ENCODE results near the gene PRMT1. TPM values are rescaled to one million over a fixed set of nuclear protein-coding genes. Genes with fewer than 3 reads are reported as not detected.

The PRMT1 gene
- total RNA-seq, 4 donors from 2014 or later = 46.9 to 185 (median 80.0) TPM

- no peak for DNase-seq
- TF ChIP-seq CTCF (IDR thresholded peaks at IDR 0.05) (no peak), POLR2A (IDR thresholded peaks at IDR 0.05) (no peak)
- peaks cover 0 to 18% (median 0%) of the 10 kb centered on the region in 4 donors for H3K4me1 ChIP-seq
- H3K9me3 ChIP-seq = no peaks in the 10 kb centered on the region
- H3K4me3 ChIP-seq = no peak overlapping the region
- no peaks in the 10 kb centered on the region for H3K27me3 ChIP-seq
- no peak overlapping the region for H3K27ac ChIP-seq
- peaks cover 0 to 63% (median 0%) of the 10 kb centered on the region in 3 donors for H3K36me3 ChIP-seq
Observed at GRCh38 chr19:49645995-49646394, 31.1 kb upstream of the PRMT1 start.

- H3K36me3 ChIP-seq = peaks cover 0 to 69% (median 0%) of the 10 kb centered on the region in 3 donors
- TF ChIP-seq POLR2A (IDR thresholded peaks at IDR 0.05) (no peak), CTCF (IDR thresholded peaks at IDR 0.05) (no peak)
Observed at GRCh38 chr19:49646586-49646985, 30.5 kb upstream of the PRMT1 start.

GRCh38 chr19:49651029-49651819 lies 25.8 kb upstream of the PRMT1 start:
- DNase-seq = no peak
- no peak overlapping the region for H3K4me3 ChIP-seq

More at GRCh38 chr19:49646586-49646985, 30.5 kb upstream of the PRMT1 start:
- H3K27ac ChIP-seq = no peak overlapping the region
- peaks cover 0 to 18% (median 0%) of the 10 kb centered on the region in 4 donors for H3K4me1 ChIP-seq
- no peak for DNase-seq
- no peak overlapping the region for H3K4me3 ChIP-seq
- no peaks in the 10 kb centered on the region for H3K9me3 ChIP-seq
- H3K27me3 ChIP-seq = no peaks in the 10 kb centered on the region

GRCh38 chr19:49651820-49652550 lies 25.1 kb upstream of the PRMT1 start:
- no peak for DNase-seq
- no peaks in the 10 kb centered on the region for H3K4me1 ChIP-seq
- no peak overlapping the region for H3K4me3 ChIP-seq
- peaks cover 0 to 96% (median 0%) of the 10 kb centered on the region in 3 donors for H3K36me3 ChIP-seq
- TF ChIP-seq POLR2A (IDR thresholded peaks at IDR 0.05) (no peak), CTCF (IDR thresholded peaks at IDR 0.05) (no peak)
- H3K27ac ChIP-seq = no peak overlapping the region
- no peaks in the 10 kb centered on the region for H3K9me3 ChIP-seq
- H3K27me3 ChIP-seq = no peaks in the 10 kb centered on the region

More at GRCh38 chr19:49651029-49651819, 25.8 kb upstream of the PRMT1 start:
- TF ChIP-seq POLR2A (IDR thresholded peaks at IDR 0.05) (no peak), CTCF (IDR thresholded peaks at IDR 0.05) (no peak)
- Histone ChIP-seq H3K36me3 (peaks cover 0 to 96% (median 0%) of the 10 kb centered on the region in 3 donors), H3K9me3 (no peaks in the 10 kb centered on the region), H3K4me1 (no peaks in the 10 kb centered on the region), H3K27ac (no peak overlapping the region), H3K27me3 (no peaks in the 10 kb centered on the region)

- no peaks in the 10 kb centered on the region for H3K27me3 ChIP-seq
- H3K36me3 ChIP-seq = peaks cover 0 to 96% (median 0%) of the 10 kb centered on the region in 3 donors
- no peak for TF ChIP-seq POLR2A (IDR thresholded peaks at IDR 0.05)
- TF ChIP-seq CTCF (IDR thresholded peaks at IDR 0.05) = no peak
- H3K9me3 ChIP-seq = no peaks in the 10 kb centered on the region
- H3K27ac ChIP-seq = no peak overlapping the region
- H3K4me1 ChIP-seq = no peaks in the 10 kb centered on the region
- DNase-seq = no peak
- H3K4me3 ChIP-seq = no peak overlapping the region
Observed at GRCh38 chr19:49652551-49653465, 24.3 kb upstream of the PRMT1 start.

Data from Peyer's patch (tissue), 4 donors.